ENCODE measurements around the gene SPAG9. TPM values are rescaled to one million over a fixed set of nuclear protein-coding genes. Genes with fewer than 3 reads are reported as not detected.

The SPAG9 gene
- total RNA-seq, 3 donors from 2014 or later: 37.2 to 45.6 (median 37.4) TPM

DNA sequence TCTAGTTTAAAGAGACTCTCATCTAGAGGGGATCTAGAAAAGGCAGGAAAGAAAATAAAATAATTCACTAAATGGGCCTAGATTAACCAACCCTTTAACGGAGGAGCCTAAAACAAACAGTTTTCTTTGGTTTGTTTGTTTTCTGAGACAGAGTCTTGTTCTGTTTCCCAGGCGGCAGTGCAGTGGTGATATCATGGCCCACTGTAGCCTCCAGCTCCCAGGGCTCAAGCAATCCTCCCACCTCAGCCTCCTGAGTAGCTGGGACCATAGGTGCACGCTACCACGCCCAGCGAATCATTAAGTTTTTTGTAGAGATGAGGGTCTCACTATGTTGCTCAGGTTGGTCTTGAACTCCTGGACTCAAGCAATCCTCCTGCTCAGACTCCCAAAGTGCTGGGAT lies 132.2 kb downstream of the SPAG9 start:
- no peak for ATAC-seq
- no peaks in the 10 kb centered on the region for H3K4me1 Mint-ChIP-seq (ENCODE audit: low read depth)
- H3K4me3 Mint-ChIP-seq: no peak overlapping the region
- H3K9me3 Mint-ChIP-seq: no peaks in the 10 kb centered on the region
- DNase-seq: no peak
- H3K36me3 Mint-ChIP-seq (ENCODE audit: insufficient read depth): peaks cover 46% of the 10 kb centered on the region
- no peaks in the 10 kb centered on the region for H3K27me3 Mint-ChIP-seq (ENCODE audit: low read depth)

DNA sequence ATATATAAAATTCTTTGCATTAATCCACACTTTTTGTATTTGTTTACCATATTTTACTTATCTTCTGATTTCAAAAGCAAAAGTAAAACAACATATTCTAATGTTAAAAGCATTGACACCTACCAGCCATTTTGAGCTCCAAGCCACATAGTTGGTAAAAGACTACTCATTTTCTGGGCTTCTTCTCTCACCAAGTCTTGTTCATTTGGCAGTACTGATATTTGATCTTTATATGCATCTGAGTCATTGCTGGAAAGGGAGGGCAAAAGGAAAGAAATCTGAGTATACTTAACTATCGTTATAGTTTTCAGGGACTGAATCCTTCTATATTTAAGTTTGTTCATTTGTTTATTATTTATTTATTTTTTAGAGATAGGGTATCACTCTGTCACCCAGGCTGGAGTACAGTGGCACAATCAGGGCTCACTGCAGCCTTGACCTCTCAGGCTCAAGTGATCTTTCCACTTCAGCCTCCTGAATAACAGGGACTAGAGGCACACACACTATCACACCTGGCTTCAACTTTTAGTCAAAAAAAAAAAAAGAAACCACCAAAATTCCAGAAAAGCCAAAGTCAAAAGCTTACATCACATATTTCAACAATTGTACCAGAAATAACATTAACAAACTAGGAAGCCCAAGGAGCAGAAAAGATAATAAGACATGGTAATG lies 133.5 kb downstream of the SPAG9 start:
- no peaks in the 10 kb centered on the region for H3K27me3 Mint-ChIP-seq (ENCODE audit: low read depth)
- peaks cover 44% of the 10 kb centered on the region for H3K36me3 Mint-ChIP-seq (ENCODE audit: insufficient read depth)
- no peak overlapping the region for H3K4me3 Mint-ChIP-seq
- no peaks in the 10 kb centered on the region for H3K9me3 Mint-ChIP-seq
- DNase-seq: no peak
- no peak for ATAC-seq
- no peaks in the 10 kb centered on the region for H3K4me1 Mint-ChIP-seq (ENCODE audit: low read depth)

DNA sequence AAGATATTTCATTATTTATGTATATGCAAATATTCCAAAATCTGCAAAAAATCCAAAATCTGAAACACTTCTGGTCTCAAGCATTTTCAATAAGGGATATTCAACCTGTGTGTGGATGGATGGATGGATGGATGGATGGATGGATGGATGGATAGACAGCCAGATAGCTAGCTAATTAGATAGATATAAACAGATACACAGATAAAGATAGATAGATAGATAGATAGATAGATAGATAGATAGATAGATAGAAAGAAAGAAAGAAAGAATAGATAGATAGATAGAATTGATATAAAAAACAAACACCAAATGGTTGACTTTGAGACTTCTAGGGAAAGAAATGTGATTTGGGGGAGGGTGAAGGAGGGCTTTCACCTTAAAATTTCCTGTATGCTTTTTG lies 139.4 kb downstream of the SPAG9 start:
- DNase-seq: no peak
- no peak overlapping the region for H3K4me3 Mint-ChIP-seq
- no peaks in the 10 kb centered on the region for H3K9me3 Mint-ChIP-seq
- H3K36me3 Mint-ChIP-seq (ENCODE audit: insufficient read depth): peaks cover 47% of the 10 kb centered on the region
- no peaks in the 10 kb centered on the region for H3K27me3 Mint-ChIP-seq (ENCODE audit: low read depth)
- H3K4me1 Mint-ChIP-seq (ENCODE audit: low read depth): peaks cover 16% of the 10 kb centered on the region
- no peak for ATAC-seq

DNA sequence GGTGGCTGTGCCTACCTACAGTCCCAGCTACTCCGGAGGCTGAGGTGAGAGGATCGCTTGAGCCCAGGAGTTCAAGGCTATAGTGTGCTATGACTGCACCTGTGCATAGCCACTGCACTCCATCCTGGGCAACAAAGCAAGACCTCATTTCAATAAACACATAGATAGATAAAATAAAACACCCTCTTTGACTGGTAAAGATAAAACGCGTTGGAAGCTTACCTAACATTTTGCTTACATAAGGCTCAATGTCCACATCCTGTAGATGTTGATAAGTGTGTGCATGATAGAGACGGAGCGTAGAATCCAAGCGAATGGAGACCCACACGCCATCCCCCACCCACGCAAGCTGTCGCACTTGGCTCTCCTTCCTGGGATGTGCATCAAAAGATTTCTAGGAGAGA lies 141.1 kb downstream of the SPAG9 start:
- peaks cover 16% of the 10 kb centered on the region for H3K4me1 Mint-ChIP-seq (ENCODE audit: low read depth)
- peaks cover 40% of the 10 kb centered on the region for H3K36me3 Mint-ChIP-seq (ENCODE audit: insufficient read depth)
- H3K4me3 Mint-ChIP-seq: no peak overlapping the region
- ATAC-seq (no peak), DNase-seq (no peak)
- no peaks in the 10 kb centered on the region for H3K9me3 Mint-ChIP-seq
- H3K27me3 Mint-ChIP-seq (ENCODE audit: low read depth): no peaks in the 10 kb centered on the region

DNA sequence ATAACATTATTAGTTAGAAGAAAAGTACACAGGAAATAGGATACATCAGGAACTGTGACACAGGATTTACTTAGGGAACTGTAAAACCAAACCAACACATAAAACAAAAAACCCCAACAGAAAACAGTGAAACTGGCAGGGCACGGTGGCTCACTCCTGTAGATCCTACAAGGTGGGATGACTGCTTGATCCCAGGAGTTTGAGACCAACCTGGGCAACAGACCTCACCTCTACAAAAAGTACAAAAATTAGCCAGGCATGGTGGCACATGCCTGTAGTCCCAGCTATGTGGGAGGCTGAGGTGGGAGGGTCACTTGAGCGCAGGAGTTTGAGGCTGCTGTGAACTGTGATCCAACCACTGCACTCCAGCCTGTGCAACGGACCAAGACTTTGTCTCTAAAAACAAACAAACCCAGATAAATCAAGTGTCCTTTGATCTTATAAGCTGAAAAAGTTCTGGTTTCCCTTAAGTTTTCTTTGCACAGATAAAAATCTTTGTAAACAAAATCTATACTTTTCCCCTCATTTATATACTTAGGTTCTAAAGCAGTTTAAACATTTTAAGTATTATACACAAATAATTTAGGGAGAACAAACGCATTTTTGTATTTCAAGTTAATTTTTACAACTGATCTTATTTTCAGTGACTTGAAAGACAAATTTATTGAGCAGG lies 143.0 kb downstream of the SPAG9 start:
- Mint-ChIP-seq H3K9me3 (no peaks in the 10 kb centered on the region), H3K36me3 (ENCODE audit: insufficient read depth) (peaks cover 40% of the 10 kb centered on the region), H3K27me3 (ENCODE audit: low read depth) (no peaks in the 10 kb centered on the region), H3K4me3 (no peak overlapping the region), H3K4me1 (ENCODE audit: low read depth) (peaks cover 16% of the 10 kb centered on the region)
- DNase-seq: no peak
- no peak for ATAC-seq

DNA sequence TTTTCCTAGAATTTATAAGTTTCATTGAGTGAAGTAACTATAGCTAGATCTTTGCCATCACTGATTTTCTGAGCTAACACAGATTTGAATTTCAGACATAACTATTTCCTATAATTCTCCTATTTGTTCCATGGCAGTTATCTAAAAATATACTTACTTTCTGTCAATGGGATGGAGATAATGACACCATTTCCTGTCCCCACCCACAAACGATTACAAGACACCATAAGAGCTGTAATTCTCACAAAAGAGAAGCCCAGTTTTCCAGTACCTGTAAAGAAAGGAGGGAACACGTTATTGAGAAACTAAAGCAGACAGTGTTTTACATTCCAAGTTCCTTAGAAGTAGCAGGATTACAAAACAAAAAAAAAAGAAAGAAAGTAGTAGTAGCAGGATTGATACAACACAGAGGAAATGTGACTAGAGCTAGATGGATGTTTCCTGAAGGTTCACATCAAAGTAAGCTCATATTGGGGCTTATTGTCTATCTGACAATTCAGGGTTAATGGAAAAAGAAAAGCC lies 143.7 kb downstream of the SPAG9 start:
- Mint-ChIP-seq H3K4me1 (ENCODE audit: low read depth) (peaks cover 16% of the 10 kb centered on the region), H3K27me3 (ENCODE audit: low read depth) (no peaks in the 10 kb centered on the region), H3K9me3 (no peaks in the 10 kb centered on the region), H3K36me3 (ENCODE audit: insufficient read depth) (peaks cover 40% of the 10 kb centered on the region), H3K4me3 (no peak overlapping the region)
- DNase-seq (no peak), ATAC-seq (no peak)

DNA sequence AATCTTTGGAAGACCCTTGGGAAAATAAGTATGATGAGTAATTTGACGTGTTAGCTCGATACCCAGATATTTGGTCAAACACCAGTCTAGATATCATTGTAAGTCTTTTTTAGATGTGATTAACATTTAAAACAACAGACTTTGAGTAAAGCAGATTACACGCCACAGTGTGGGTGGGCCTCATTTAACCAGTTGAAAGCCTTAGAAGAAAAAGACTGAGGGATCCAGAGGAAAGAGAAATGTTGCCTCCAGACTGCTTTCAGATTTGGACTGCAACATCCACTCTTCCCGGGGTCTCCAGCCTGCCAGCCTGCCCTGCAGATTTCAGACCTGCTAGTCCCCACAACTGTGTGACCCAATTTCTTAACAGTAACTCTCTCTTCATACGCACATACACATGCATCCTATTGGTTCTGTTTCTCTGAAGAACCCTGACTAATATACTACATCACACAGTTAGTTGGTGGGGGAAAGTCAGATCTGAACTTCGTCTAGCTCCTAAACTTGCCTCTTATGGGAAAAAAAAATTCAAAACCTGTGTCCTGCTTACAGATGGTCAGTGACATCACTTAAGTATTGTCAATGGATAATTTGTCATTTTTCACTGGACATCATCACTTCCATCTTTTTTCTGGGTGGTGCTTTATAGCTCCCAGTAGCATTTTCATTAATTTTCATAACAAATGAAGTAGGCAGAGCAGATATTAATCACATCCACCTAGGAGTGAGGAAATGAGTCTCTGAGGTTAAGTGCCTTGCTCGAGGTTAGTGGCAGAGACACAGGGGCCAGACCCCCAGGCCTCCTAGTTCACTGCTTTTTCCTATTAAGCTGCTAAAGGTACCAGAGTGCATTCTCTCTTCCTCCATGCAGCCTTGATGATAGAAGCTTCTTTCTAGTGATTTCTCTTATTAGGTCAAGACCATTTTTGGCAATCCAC lies 146.8 kb downstream of the SPAG9 start:
- no peak for DNase-seq
- peaks cover 16% of the 10 kb centered on the region for H3K4me1 Mint-ChIP-seq (ENCODE audit: low read depth)
- ATAC-seq: no peak
- no peaks in the 10 kb centered on the region for H3K9me3 Mint-ChIP-seq
- no peaks in the 10 kb centered on the region for H3K27me3 Mint-ChIP-seq (ENCODE audit: low read depth)
- no peak overlapping the region for H3K4me3 Mint-ChIP-seq
- peaks cover 44% of the 10 kb centered on the region for H3K36me3 Mint-ChIP-seq (ENCODE audit: insufficient read depth)

DNA sequence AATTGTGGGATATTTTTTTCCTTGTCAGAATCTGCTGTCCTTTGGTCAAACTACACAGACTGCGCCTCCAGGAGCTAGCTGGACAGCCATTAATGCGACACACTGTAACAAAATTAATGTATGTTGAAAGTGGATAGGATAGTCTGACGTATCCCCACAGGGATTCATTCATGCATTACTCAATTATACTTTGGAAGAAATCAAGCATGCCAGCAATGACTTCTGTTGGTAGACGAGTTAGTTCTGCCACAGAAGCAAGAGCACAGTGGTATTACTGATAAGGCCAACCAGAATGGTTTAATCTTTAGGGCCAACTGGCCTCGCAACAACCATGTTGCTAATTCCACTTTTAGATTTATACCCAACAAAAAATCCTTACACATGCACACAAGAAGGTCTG lies 148.1 kb downstream of the SPAG9 start:
- Mint-ChIP-seq H3K27me3 (ENCODE audit: low read depth) (no peaks in the 10 kb centered on the region), H3K9me3 (no peaks in the 10 kb centered on the region), H3K4me3 (no peak overlapping the region), H3K36me3 (ENCODE audit: insufficient read depth) (peaks cover 39% of the 10 kb centered on the region), H3K4me1 (ENCODE audit: low read depth) (peaks cover 8% of the 10 kb centered on the region)
- DNase-seq (no peak), ATAC-seq (no peak)

DNA sequence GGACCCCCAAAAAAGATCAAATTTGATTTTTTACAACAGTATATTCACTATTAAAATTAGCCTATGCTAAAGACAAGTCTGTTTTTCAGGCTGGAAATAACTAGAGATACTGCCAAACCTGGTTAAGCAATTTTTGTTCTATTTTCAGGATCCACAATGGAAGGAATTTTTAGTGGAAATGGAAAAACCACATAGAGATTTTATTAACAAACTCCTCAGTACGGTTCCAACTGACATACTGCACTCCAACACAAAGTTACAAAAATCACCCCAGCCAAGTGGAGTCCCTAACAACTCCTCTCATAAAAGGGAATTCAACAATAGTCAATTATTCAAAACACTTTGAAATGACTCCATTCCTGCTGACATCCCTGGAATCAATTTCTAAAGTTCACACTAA lies 152.9 kb downstream of the SPAG9 start:
- ATAC-seq: no peak
- no peaks in the 10 kb centered on the region for H3K27me3 Mint-ChIP-seq (ENCODE audit: low read depth)
- DNase-seq: no peak
- no peaks in the 10 kb centered on the region for H3K9me3 Mint-ChIP-seq
- H3K4me1 Mint-ChIP-seq (ENCODE audit: low read depth): peaks cover 10% of the 10 kb centered on the region
- no peak overlapping the region for H3K4me3 Mint-ChIP-seq
- peaks cover 34% of the 10 kb centered on the region for H3K36me3 Mint-ChIP-seq (ENCODE audit: insufficient read depth)

DNA sequence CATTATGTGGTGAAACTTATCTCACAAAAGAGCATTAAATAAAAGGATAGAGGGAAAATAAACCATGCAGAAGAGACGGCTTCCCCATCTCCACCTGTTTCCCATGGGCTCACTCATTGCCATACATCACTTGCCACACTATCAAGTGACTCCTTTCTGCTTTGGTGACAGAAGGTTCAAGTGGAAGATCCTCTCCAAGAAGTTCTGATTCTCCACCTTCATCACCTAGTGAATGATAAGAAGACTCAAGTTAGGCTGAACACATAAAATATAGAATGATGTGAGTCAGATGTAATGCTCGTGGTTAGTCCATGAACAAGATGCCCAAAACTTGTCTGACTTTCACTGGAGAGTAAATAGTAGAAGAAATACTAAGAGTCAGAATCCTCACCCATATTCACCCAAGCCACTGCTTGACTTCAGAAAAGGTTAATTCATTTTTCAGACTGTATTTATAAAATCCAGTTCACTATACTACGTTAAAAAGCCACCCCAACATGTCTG lies 154.5 kb downstream of the SPAG9 start:
- ATAC-seq (peak in 1 of 2 donors; percentile 71), DNase-seq (no peak)
- Mint-ChIP-seq H3K4me3 (no peak overlapping the region), H3K27me3 (ENCODE audit: low read depth) (no peaks in the 10 kb centered on the region), H3K4me1 (ENCODE audit: low read depth) (peaks cover 10% of the 10 kb centered on the region), H3K36me3 (ENCODE audit: insufficient read depth) (peaks cover 34% of the 10 kb centered on the region), H3K9me3 (no peaks in the 10 kb centered on the region)

DNA sequence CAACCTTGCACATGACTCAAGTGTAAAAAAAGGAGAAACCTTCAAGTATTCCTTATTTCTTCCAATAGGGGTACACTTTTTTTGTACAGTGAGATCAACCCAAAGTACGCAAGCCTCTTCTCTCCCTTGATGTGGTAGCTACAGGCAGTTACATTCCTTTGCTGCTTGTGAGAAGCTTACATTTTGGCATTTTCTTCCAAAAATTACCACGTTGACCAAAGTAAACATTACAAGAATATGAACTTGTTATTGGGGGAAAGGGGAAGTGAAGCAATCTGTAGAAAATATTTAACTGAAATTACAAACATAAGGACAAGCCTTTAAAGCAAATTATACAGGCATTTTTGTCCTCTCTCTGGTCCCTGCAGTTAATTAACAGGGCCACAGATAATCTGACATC lies 157.5 kb downstream of the SPAG9 start:
- Mint-ChIP-seq H3K4me3 (no peak overlapping the region), H3K4me1 (ENCODE audit: low read depth) (peaks cover 10% of the 10 kb centered on the region), H3K27me3 (ENCODE audit: low read depth) (no peaks in the 10 kb centered on the region), H3K9me3 (no peaks in the 10 kb centered on the region), H3K36me3 (ENCODE audit: insufficient read depth) (peaks cover 20% of the 10 kb centered on the region)
- DNase-seq (no peak), ATAC-seq (no peak)

DNA sequence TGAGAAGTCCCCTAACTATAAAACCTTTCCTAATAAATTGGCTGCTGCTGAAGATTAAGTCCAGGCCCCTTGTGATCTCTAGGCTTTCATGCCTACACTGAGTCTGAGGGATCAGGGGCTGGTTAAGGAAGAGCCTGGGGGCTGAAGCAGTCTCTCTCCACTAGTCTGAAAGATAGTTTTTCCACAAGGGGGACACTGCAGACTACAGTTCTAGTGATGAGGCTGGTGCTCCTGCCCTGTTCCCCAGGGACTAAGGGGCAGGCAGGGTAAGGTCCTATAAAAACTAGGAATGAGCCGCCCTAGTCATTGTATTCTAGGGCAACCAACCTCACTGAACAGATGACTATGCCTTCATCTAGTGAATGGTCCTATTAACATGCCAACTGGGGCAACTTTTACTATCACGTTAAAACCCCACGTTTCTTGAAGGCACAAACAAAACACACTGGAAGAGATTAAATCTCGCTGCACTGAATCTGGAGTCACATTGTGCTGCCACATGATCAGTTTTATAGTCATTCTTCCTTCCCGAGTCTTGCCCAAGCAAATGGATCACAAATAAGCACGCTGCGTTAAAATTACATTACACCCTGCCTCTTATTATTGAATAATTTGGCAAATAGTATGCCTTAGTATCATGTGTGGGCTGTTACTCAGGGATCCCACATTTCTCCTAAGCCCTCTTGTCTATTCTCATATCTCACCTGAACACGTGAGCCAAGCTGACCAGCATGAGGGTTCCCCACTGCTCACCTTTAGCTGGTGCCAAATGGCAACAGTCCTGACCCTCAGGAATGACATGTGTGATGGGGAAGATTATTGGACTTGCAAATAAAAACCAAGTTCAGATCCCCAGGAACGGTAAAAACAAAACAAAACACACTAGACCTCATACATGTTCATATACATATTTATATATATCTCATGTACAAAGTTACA lies 159.1 kb downstream of the SPAG9 start:
- H3K4me1 Mint-ChIP-seq (ENCODE audit: low read depth): peaks cover 12% of the 10 kb centered on the region

DNA sequence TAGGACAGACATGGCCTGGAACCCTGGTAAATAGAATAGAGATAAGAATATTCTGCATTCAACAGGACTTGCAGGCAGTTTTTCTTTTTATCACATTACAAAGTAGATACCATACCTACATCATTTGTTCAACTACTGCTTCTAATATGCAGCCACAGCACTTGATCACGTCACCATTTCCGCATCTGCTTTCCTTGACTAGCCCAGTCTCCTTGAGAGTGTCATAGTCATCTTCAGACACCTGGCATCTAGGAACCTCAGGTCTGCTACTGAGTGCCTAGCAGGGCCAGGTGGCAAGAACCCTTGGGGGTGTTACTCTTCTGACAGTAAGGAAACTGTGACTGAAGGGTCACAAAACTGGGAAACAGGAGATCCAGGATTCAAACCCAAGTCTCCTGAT lies 161.3 kb downstream of the SPAG9 start:
- Mint-ChIP-seq H3K4me1 (ENCODE audit: low read depth) (peaks cover 2% of the 10 kb centered on the region), H3K36me3 (ENCODE audit: insufficient read depth) (peaks cover 1% of the 10 kb centered on the region), H3K9me3 (no peaks in the 10 kb centered on the region), H3K4me3 (no peak overlapping the region), H3K27me3 (ENCODE audit: low read depth) (no peaks in the 10 kb centered on the region)
- ATAC-seq: no peak
- no peak for DNase-seq

More for the DNA sequence above, 159.1 kb downstream of the SPAG9 start:
- Mint-ChIP-seq H3K27me3 (ENCODE audit: low read depth) (no peaks in the 10 kb centered on the region), H3K36me3 (ENCODE audit: insufficient read depth) (peaks cover 13% of the 10 kb centered on the region), H3K4me3 (no peak overlapping the region), H3K9me3 (no peaks in the 10 kb centered on the region)
- DNase-seq (no peak), ATAC-seq (no peak)
